HuH-7 (cell line): ENCODE data around the gene PAX7.
A peak's percentile ranks its signal among the peaks of the same experiment; 100 is the strongest.
"Not testable (repeated sequence)": the region's sequence is repeated elsewhere in the genome, so short reads cannot be mapped to it uniquely, and the experiment has no call there.

Experiments
- DNase-seq: peaks from one replicate; pipeline ENCODE4 v3.0.0; 2011; ENCODE audit warnings: low spot score

PAX7 gene

GRCh38 chr1:18658831-18659230, 28.2 kb downstream of the PAX7 start:
- DNase-seq, result no peak

DNA sequence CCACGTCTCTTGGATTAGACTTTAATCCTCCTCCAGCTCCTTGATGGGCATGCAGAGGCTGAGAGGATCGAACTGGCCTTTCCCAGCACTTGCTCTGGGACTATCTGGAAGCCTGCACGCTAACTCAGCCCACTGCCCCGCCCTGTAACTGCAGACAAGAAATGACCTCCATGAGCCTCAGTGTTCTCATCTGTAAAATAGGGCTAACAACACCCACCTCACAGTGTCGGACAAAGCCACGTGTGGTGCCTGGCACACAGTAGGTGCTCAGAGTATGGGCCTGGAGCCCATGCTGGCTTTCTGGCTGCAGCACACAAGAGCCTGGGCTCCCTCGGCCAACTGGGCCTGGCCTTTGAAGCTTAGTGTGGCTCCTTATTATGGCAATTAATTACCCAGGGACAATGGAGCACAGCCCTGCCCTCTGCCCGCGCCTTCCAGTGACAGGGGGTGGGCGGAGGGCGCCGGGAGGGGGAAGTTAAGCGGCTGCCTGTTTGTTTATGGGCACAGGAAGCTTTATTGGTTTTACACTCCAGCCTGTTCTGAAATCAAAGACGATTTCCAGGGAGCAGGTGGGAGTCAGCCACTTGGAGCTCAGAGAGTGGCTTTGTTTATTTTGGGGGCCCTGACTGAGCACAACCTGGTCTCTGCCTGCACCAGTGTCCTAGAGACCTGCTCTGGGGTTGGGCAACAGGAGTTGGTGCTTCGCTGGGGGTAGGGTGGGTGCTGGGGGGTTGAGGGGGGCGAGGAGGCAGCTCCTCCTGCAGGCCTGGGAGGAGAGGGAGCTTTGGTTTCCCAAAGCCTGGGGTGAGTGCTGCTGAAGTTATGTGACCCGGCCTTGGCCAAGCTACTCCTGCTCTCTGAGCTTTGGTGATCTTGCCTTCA, 31.0 kb downstream of the PAX7 start:
- no peak for DNase-seq

DNA sequence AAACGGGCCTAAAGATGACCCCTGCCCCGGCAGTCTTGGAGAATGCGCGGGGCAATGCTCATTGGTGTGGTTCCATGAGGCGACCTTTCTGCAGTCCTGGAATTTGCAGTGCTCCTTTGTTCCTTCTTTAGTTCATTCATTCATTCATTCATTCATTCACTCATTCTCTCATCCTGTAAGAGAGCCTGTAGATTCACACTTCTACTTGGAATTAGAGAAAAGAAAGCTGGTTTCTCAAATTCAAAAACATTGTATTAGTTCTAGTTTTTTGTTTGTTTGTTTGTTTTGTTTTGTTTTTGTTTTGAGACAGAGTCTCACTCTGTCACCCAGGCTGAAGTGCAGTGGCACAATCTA, 31.6 kb downstream of the PAX7 start:
- DNase-seq, result no peak

DNA sequence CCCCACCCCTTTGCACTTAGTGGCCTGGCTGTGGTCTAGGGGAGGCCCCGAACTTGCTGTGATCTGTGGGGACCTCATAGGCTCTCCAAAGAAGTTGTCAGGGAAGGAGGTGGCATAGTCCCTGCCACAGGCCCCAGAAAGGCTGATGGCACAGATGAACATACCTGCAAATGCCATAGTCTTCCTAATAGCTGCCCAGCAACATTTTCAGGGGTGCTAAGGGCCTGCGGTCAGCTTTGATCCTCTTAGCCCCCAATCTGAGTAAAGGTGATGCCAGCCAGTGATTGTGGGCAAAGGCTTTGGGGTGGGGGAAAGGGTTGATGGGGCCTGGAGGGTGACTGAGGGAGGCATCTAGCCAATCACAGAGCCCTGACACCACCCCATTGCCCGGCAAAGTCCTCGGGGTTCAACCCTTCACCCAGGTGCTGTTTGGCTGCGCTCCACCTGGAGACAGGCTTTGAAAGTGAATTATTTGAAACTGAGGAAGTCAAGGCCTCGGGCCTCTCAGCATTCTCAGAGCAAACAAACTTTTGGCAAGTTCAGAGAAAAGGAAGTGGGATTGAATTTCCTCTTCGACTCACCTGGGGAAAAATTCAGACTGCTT, 35.8 kb downstream of the PAX7 start:
- DNase-seq, result no peak

DNA sequence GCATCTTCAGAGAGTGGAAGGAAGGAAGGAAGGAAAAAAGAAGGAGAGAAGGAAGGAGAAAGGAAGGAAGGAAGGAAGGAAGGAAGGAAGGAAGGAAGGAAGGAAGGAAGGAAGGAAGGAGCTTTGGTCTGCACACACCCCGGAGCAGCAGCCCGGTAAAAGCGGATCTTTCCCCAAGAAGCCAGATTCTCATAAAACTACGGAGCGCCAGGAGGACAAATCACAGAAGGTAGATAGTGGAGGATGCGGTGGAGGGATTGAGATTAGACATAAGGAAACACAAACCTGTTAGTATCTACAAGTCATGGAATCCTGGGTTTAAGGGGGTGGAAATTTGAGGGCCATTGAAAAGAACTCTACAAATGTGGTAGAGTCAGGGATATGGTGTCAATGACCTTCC, 36.7 kb downstream of the PAX7 start:
- DNase-seq, result no peak

GRCh38 chr1:18668046-18668445, 37.4 kb downstream of the PAX7 start:
- no peak for DNase-seq

GRCh38 chr1:18668750-18669404, 38.2 kb downstream of the PAX7 start:
- no peak for DNase-seq

- DNase-seq, result no peak
Observed at GRCh38 chr1:18670121-18670867, 39.6 kb downstream of the PAX7 start.

GRCh38 chr1:18670868-18671225, 40.2 kb downstream of the PAX7 start:
- no peak for DNase-seq

DNA sequence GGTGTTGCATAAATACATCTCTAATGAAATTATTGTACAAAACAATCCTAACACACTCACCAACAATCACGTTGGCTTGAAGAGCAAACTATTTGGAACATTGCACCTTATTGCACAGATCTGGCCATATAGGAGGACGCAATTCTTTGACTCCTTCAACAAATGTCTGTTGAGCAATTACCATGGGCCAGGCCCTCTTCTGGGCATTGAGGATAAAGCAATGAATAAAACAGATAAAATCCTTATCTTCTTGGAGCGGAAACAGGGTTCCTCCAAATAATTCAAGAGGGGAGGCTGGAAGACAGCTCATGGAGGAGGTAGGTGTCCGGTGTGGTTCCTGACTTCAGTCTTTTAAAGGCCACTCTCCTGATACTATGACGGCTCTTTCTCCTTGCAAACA, 43.3 kb downstream of the PAX7 start:
- DNase-seq, result no peak

GRCh38 chr1:18676332-18676781, 45.7 kb downstream of the PAX7 start:
- DNase-seq, result no peak

GRCh38 chr1:18681423-18681835, 50.8 kb downstream of the PAX7 start:
- DNase-seq, result peak; percentile 54

DNA sequence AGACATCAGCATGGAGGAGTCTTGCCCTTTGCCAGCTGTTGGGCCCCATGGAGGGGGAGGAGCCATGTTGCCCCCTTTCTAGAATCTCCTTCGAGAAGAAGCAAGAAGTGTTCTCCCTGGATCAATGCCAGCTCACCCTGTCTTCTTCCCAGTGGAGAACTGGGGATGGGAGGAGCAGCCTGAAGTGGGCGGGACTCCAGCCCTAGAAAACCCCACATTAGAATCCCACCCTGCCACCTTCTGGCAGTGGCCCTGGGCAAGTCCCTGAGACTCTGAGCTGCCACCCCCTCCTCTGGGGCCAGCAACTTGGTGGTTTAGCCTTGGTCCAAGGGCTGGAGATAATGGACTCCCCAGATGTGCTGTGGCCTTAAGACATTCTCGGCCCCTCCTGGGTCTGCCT, 51.7 kb downstream of the PAX7 start:
- no peak for DNase-seq

- no peak for DNase-seq
Observed at GRCh38 chr1:18684303-18684702, 53.7 kb downstream of the PAX7 start.

GRCh38 chr1:18686540-18686939, 55.9 kb downstream of the PAX7 start:
- no peak for DNase-seq

DNA sequence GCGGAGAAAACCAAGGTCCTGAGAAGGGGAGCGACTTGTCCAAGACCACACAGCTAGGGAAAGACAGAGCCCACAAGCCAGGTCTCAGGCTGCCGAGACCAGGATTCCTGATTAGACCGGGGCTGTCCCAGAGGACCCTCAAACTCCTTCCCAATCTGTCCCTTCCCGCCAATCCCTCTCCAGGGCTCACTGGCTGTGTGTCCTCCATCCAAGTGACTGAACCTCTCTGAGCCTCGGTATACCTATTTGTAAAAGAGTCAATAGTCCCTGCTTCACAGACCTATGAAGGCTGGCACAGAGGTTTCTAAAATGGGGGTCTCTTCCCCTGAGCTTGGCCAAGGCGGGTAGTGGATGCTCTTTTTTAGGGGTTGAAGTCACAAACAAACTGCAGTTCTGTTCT, 56.6 kb downstream of the PAX7 start:
- DNase-seq, result no peak

- DNase-seq, result no peak
Observed at GRCh38 chr1:18691648-18692047, 61.0 kb downstream of the PAX7 start.

DNA sequence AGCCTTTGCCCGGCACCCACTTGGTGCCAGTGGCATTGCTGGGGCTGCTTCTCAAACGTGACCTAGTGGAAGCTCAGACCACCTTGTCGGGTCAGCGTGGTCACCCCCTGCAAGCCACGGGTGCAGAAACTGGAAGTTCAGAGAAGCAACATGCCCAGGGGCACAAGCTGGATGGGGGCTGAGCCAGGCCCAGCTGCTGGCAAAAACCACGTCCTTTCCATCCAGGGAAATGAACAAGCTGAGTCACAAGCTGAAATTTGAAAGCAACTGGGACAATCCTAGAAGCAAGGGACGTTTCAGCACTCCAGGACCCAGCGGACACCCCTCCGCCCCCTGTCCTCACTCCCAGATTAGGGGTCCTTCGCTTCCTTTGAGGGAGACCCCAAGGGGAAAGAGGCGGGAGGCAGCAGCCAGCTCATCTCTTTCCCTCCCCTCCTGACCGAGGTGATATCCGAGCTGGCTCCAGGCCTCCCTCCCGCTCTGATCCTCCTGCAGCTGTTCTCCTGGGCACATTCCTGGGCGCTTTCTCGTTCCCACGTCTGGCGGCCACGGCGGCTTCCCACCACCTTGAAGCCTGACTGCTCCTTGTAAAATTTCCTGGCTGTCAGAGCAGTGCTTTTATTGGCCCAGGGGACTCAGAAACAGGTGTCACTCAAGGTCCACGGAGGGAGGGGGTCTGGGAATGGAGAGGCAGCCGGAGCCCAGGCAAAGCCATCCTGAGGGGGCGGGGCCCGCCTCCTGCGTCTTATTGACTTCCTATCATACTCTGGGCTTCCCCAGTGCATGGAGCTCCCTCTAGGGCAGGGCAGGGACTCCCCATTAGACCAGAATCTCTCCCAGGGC, 62.8 kb downstream of the PAX7 start:
- no peak for DNase-seq

DNA sequence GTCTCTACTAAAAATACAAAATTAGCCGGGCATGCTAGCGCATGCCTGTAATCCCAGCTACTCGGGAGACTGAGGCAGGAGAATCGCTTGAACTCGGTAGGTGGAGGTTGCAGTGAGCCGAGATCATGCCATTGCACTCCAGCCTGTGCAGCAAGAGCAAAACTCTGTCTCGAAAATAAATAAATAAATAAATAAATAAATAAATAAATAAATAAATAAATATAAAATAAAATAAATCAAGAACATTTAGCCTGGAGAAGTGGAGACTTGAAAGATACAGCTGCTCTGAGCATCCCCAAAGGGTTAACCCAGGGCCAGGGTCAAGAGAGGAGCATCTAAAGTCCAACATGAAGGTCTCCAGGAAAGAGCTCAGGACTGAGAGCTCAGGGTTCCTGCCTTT, 63.6 kb downstream of the PAX7 start:
- DNase-seq, result not testable (repeated sequence)

DNA sequence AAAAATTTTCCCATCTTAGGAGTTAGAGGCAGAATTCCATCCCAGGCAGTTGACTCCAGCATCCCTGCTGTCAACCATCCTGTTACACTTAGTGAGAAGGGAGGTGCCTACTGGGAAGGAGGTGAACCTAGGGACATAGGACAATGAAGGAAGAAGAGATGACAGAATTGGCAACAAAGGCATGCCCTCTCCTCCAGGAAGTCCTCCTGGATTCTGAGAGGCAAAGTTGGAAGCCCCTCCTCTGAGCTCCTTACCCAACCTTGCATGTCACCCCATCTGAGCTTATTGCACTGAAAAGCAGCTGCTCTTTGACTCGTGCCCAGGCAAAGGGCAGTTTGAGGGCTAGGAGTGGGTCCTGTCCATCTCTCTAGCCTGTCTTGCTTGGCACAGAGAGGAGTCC, 66.9 kb downstream of the PAX7 start:
- no peak for DNase-seq

DNA sequence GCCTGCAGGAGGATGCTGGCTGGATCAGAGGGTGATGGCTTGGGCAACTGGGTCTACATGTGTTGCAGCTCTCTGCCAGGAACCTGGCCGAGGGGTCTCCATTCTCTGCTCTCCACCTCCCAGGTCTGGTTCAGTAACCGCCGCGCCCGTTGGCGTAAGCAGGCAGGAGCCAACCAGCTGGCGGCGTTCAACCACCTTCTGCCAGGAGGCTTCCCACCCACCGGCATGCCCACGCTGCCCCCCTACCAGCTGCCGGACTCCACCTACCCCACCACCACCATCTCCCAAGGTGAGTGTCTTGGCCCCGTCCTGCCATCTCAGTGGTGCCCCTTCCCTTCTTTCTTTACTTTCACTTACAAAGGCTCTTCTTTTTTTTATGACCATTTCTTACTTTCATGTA, 69.9 kb downstream of the PAX7 start:
- no peak for DNase-seq

DNA sequence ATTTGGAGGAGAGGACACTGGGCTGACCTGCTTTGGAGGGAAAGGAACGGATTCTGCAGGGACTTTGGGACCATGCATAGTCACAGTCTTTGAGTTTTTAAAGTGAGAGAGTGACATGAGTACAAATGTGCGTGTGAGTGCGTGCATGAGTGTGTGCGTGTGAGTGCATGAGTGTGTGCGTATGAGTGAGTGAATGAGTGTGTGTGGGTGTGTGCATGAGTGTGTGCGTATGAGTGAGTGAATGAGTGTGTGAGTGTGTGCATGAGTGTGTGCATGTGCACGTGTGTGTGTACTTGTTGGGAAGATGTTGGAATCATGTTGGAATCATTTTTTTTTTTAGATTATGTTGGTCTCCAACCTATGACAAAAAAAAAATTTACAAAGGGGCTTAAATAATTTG, 70.5 kb downstream of the PAX7 start:
- no peak for DNase-seq
